ENCODE data around the gene SPDYE1. TPM values are rescaled to one million over a fixed set of nuclear protein-coding genes. Genes with fewer than 3 reads are reported as not detected.
"Not testable (repeated sequence)": the region's sequence is repeated elsewhere in the genome, so short reads cannot be mapped to it uniquely, and the experiment has no call there.

SPDYE1 gene, protein sequence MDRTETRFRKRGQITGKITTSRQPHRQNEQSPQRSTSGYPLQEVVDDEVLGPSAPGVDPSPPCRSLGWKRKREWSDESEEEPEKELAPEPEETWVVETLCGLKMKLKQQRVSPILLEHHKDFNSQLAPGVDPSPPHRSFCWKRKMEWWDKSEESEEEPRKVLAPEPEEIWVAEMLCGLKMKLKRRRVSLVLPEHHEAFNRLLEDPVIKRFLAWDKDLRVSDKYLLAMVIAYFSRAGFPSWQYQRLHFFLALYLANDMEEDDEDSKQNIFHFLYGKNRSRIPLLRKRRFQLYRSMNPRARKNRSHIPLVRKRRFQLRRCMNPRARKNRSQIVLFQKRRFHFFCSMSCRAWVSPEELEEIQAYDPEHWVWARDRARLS
- not detected in 2 replicates for total RNA-seq

- not testable (repeated sequence) for H3K4me3 ChIP-seq (ENCODE audit: low read depth, low read length); DNase-seq (ENCODE audit: low read depth)
Observed at GRCh38 chr7:43997532-43997931, at the start of gene SPDYE1. Gene SPDYE1 (plus strand): TSS chr7:43997897. CDS start chr7:43999950, 2,053 bp downstream.

DNA sequence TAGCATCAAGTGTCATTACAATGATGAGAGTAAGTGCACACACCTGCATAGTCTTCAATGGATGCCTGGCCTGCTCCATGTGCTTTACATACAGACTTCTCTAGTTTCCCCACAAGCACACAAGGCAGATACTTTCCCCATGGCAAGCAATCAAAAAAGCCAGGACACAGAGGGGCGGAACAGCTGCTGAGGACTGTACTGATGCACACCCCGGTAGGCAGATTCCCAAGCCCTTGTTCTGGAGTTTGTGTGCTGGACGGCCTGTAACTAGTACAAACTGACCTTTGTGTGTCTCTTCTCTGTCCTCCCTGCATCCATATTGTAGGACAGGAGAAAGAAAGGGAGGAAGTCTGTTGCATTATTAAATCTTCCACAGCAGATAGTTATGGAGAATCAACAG lies 45.7 kb upstream of the SPDYE1 start:
- no peak for DNase-seq (ENCODE audit: low read depth)
- no peak overlapping the region for H3K4me3 ChIP-seq (ENCODE audit: low read depth, low read length)
- no peak for TF ChIP-seq CTCF (conservative IDR thresholded peaks at IDR 0.05; ENCODE audit: low read depth, low read length)

GRCh38 chr7:43953071-43953470 lies 44.6 kb upstream of the SPDYE1 start:
- no peak for DNase-seq (ENCODE audit: low read depth)
- no peak for TF ChIP-seq CTCF (conservative IDR thresholded peaks at IDR 0.05; ENCODE audit: low read depth, low read length)
- no peak overlapping the region for H3K4me3 ChIP-seq (ENCODE audit: low read depth, low read length)

GRCh38 chr7:43954524-43955228 lies 43.0 kb upstream of the SPDYE1 start:
- peak; percentile 75 for TF ChIP-seq CTCF (conservative IDR thresholded peaks at IDR 0.05; ENCODE audit: low read depth, low read length)
- no peak overlapping the region for H3K4me3 ChIP-seq (ENCODE audit: low read depth, low read length)

GRCh38 chr7:43956027-43956426 lies 41.7 kb upstream of the SPDYE1 start:
- no peak for TF ChIP-seq CTCF (conservative IDR thresholded peaks at IDR 0.05; ENCODE audit: low read depth, low read length)
- no peak overlapping the region for H3K4me3 ChIP-seq (ENCODE audit: low read depth, low read length)
- DNase-seq (ENCODE audit: low read depth): no peak

More at GRCh38 chr7:43954524-43955228, 43.0 kb upstream of the SPDYE1 start:
- DNase-seq (ENCODE audit: low read depth): peak; percentile 12

DNA sequence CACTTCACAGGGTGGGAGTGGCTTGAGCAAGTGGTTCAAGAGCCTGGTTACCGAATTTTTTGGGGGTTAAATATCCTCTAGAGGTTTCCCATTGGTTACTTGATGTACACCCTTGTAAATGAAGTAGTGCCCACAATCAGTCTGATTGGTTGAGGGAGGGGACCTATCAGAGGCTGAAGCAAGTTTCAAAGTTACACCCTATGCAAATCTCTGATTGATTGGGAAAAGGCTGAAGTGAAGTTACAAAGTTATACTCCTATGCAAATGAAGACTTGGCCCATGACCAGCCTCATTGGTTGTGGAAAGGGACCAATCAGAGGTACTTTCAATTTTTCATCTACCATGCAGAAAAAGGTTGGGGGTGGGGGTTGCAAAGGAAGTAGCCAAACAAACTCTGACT lies 36.8 kb upstream of the SPDYE1 start:
- DNase-seq (ENCODE audit: low read depth): no peak
- TF ChIP-seq CTCF (conservative IDR thresholded peaks at IDR 0.05; ENCODE audit: low read depth, low read length): no peak
- H3K4me3 ChIP-seq (ENCODE audit: low read depth, low read length): no peak overlapping the region

- not testable (repeated sequence) for DNase-seq (ENCODE audit: low read depth); H3K4me3 ChIP-seq (ENCODE audit: low read depth, low read length)
Observed at GRCh38 chr7:43966392-43966791, 31.3 kb upstream of the SPDYE1 start.

GRCh38 chr7:43968172-43969040 lies 29.3 kb upstream of the SPDYE1 start:
- DNase-seq (ENCODE audit: low read depth); H3K4me3 ChIP-seq (ENCODE audit: low read depth, low read length): not testable (repeated sequence)

GRCh38 chr7:43969586-43969985 lies 28.1 kb upstream of the SPDYE1 start:
- H3K4me3 ChIP-seq (ENCODE audit: low read depth, low read length); DNase-seq (ENCODE audit: low read depth): not testable (repeated sequence)

- H3K4me3 ChIP-seq (ENCODE audit: low read depth, low read length): not testable (repeated sequence)
Observed at GRCh38 chr7:43970698-43971097, 27.0 kb upstream of the SPDYE1 start.

DNA sequence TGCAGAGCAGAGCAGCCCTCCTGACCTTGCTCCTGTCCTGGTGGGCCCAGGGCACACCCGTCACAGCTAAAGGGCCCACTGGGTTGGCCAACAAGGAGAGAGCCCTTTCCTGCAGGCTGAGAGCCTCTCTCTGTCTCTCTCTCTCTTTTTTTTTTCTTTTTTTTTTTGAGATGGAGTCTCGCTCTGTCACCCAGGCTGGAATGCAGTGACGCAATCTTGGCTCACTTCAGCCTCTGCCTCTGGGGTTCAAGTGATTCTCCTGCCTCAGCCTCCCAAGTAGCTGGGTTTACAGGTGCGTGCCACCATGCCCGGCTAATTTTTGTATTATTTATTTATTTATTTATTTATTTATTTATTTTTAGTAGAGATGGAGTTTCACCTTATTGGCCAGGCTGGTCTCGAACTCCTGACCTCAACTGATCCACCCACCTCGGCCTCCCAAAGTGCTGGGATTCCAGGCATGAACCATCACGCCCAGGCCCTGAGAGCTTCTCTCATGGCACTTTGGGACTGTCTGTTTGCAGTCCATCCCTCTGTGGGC lies 23.6 kb upstream of the SPDYE1 start:
- H3K4me3 ChIP-seq (ENCODE audit: low read depth, low read length); DNase-seq (ENCODE audit: low read depth): not testable (repeated sequence)

More at GRCh38 chr7:43970698-43971097, 27.0 kb upstream of the SPDYE1 start:
- not testable (repeated sequence) for DNase-seq (ENCODE audit: low read depth)

Measured in epithelial cell of proximal tubule (primary cell).